ENCODE measurements around the gene C11orf58. TPM values are rescaled to one million over a fixed set of nuclear protein-coding genes. Genes with fewer than 3 reads are reported as not detected.

C11orf58 gene
- total RNA-seq, 1 donor from 2014 or later = 256 TPM

DNA sequence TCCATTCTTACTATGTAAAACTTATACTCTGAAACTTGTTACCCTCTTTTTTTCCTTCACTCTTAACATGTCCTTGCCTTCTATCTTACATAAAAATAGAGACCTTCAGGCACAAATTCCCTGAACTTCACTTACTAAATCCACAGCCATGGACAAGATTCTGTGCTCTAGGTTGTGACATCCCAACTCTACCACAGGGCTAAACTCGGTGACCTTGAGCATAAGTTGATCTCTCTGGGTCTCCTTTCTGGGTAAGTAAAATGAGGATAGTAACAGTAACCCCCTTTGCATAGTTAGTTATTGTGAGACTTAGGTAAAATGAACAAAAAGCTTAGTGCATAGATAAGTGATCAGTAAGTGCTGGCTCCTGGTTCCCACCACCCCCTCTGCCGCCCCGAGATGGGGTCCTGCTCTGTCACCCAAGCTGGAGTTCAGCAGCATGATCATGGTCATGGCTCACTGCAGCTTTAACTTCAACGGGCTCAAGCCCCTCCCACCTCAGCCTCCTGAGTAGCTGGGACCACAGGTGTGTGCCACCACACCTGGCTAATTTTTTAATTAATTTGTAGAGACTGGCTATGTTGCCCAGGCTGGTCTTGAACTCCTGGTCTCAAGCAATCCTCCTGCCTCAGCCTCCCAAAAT, 20.1 kb downstream of the C11orf58 start:
- no peaks in the 10 kb centered on the region for H3K27me3 ChIP-seq (ENCODE audit: control insufficient read depth, insufficient read depth, low read length)
- TF ChIP-seq, protein P1, sequence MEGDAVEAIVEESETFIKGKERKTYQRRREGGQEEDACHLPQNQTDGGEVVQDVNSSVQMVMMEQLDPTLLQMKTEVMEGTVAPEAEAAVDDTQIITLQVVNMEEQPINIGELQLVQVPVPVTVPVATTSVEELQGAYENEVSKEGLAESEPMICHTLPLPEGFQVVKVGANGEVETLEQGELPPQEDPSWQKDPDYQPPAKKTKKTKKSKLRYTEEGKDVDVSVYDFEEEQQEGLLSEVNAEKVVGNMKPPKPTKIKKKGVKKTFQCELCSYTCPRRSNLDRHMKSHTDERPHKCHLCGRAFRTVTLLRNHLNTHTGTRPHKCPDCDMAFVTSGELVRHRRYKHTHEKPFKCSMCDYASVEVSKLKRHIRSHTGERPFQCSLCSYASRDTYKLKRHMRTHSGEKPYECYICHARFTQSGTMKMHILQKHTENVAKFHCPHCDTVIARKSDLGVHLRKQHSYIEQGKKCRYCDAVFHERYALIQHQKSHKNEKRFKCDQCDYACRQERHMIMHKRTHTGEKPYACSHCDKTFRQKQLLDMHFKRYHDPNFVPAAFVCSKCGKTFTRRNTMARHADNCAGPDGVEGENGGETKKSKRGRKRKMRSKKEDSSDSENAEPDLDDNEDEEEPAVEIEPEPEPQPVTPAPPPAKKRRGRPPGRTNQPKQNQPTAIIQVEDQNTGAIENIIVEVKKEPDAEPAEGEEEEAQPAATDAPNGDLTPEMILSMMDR (IDR thresholded peaks at IDR 0.05; ENCODE audit: insufficient read depth, low read length, severe bottlenecking) = no peak
- no peak overlapping the region for H3K4me3 ChIP-seq (ENCODE audit: low read depth, low read length)
- FAIRE-seq = no peak
- no peak for DNase-seq (ENCODE audit: low read depth)
- no peaks in the 10 kb centered on the region for H3K36me3 ChIP-seq (ENCODE audit: control insufficient read depth, insufficient read depth, low read length)

DNA sequence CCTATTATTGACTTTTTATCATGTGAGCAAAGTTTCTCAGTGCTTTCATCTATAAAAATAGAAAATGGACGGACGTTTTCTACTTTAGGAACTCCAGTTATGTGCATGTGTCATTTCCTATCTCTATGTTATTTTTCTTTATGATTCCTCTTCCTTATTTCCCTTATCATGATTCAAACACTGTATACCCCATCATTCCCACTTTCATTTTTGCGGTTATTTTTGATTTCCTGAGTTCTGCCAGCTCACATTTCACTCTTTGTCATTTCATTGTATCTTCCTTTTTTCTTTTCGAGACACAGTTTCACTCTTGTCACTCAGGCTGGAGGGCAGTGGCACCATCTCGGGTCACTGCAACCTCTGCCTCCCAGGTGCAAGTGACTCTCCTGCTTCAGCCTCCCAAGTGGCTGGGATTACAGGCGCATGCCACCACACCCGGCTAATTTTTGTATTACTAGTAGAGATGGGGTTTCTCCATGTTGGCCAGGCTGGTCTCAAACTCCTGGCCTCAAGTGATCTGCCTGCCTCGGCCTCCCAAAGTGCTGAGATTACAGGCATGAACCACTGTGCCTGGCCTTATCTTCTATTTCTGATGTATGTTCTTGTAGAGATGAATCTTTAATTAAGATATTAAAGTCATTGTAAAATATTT, 21.5 kb downstream of the C11orf58 start:
- no peak for FAIRE-seq
- H3K4me3 ChIP-seq (ENCODE audit: low read depth, low read length) = no peak overlapping the region
- no peaks in the 10 kb centered on the region for H3K36me3 ChIP-seq (ENCODE audit: control insufficient read depth, insufficient read depth, low read length)
- no peaks in the 10 kb centered on the region for H3K27me3 ChIP-seq (ENCODE audit: control insufficient read depth, insufficient read depth, low read length)
- TF ChIP-seq, protein P1 (IDR thresholded peaks at IDR 0.05; ENCODE audit: insufficient read depth, low read length, severe bottlenecking) = no peak
- DNase-seq (ENCODE audit: low read depth) = no peak

DNA sequence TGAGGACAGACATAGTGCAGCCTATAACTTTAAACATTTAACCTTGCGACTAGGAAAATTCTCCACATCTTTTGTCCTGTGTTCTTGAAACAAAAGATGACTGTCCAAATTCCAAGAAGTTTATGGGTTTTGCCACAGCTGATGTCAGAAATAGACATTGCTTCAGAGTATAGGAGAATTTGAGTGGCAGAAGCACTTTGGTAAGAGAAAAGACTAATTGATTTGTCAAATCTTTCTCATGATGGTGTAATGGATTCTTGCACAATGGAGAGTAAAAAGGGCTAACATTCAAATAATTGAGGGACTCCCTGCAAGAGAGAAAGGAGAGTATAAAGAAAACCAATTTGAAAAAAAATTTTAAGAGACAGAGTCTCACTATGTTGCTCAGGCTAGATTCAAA, 25.3 kb downstream of the C11orf58 start:
- no peak overlapping the region for H3K4me3 ChIP-seq (ENCODE audit: low read depth, low read length)
- no peaks in the 10 kb centered on the region for H3K27me3 ChIP-seq (ENCODE audit: control insufficient read depth, insufficient read depth, low read length)
- FAIRE-seq (no peak), DNase-seq (ENCODE audit: low read depth) (no peak)
- TF ChIP-seq, protein P1 (IDR thresholded peaks at IDR 0.05; ENCODE audit: insufficient read depth, low read length, severe bottlenecking) = no peak
- H3K36me3 ChIP-seq (ENCODE audit: control insufficient read depth, insufficient read depth, low read length) = no peaks in the 10 kb centered on the region

DNA sequence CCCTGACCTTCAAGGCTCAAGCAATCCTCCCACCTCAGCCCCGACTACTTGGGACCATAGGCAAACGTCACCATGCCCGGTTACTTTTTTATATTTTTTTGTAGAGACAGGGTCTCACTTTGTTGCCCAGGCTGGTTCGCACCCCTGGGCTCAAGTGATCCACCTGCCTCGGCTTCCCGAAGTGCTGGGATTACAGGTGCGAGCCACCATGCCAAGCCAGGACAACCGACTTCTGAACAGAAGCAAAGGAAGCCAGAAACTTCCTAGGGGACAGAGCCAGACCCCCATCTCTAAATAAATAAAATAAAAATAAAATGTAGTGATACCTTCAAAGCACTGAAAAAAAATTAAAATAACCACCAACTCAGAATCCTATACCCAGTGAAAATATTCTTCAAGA, 26.4 kb downstream of the C11orf58 start:
- TF ChIP-seq, protein P1 (IDR thresholded peaks at IDR 0.05; ENCODE audit: insufficient read depth, low read length, severe bottlenecking) = no peak
- DNase-seq (ENCODE audit: low read depth) (no peak), FAIRE-seq (no peak)
- Histone ChIP-seq H3K36me3 (ENCODE audit: control insufficient read depth, insufficient read depth, low read length) (no peaks in the 10 kb centered on the region), H3K4me3 (ENCODE audit: low read depth, low read length) (no peak overlapping the region), H3K27me3 (ENCODE audit: control insufficient read depth, insufficient read depth, low read length) (no peaks in the 10 kb centered on the region)

DNA sequence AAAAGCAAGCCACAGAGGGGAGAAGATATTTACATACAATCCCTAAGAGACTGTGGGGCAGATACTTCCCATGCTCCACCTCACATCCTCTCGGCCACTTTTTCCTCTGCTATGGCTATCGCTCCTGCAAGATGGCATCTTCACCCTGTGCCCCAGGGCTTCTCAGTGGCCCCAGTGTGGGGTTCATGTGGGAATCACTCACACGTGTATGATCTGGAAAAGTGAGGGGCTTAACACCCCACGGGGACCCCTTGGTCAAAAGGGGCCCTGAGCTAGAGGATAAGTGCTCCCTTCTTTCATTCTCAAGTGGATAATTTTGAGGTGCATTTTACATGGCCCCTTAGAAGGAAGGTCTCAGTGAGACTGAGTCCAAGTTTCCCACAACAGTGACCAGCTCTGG, 28.7 kb downstream of the C11orf58 start:
- DNase-seq (ENCODE audit: low read depth) (no peak), FAIRE-seq (no peak)
- Histone ChIP-seq H3K4me3 (ENCODE audit: low read depth, low read length) (no peak overlapping the region), H3K27me3 (ENCODE audit: control insufficient read depth, insufficient read depth, low read length) (no peaks in the 10 kb centered on the region), H3K36me3 (ENCODE audit: control insufficient read depth, insufficient read depth, low read length) (no peaks in the 10 kb centered on the region)
- TF ChIP-seq, protein P1 (IDR thresholded peaks at IDR 0.05; ENCODE audit: insufficient read depth, low read length, severe bottlenecking) = no peak

Measured in bronchial epithelial cell (primary cell).